ENCODE data around the gene NEDD9.

The NEDD9 gene

DNA sequence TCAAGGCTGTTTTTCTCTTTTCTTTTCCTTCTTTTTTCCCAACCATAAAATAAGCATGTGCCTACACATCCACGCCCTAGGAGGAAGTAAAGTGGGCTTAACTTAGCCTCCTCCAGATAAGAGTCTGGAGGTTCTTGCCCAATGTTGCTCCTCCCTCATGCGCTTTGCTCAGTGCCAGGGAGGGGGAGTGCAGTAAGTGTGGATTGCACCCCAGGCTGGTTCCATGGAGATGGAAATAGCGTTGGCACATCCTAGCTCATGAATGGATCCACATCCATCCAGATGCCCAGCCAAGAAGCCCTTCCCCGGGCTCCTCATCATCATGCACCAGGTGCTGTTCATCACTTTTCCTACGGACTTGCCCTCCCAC lies 58.2 kb downstream of the NEDD9 start:
- DNase-seq (ENCODE audit: low spot score), result no peak

DNA sequence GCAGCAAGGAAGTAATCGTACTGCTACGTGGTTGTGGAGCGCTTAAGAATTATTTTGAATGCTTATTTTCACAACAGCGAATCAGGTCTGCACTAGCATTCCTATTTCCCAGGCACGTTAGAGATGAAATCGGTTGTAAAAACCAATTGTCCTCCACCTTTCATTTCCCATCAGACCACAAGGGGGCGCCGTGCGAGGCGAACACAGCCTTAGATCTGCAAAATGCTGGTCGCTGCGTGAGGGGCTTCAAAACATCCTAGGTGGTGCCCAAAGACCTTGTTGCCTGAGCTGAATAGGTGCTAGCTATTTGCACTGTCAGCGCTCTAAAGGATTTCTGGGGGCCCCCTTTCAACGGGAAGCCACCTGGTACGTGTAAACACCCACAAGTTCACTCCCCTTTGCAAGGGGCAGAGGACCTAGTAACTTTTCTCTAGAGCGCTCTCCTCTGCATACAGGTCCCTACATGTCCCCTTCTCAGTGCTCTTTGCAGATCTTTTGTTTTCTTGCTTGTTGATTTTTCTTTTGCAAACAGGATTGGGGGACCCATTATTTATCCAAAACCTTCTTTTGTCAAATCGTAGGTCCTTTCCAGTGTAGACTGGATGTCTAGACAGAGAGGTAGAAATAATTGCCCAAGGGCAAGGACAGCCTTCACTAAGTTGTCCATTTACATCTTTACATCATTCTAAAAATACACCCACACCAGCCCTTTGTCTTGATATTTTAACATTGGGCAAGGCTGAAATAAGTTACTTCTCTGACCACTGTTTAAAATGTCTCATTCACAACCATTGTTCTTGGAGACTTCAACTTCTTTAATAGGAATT lies 59.8 kb downstream of the NEDD9 start:
- peak; percentile 27 for DNase-seq (ENCODE audit: low spot score)

DNA sequence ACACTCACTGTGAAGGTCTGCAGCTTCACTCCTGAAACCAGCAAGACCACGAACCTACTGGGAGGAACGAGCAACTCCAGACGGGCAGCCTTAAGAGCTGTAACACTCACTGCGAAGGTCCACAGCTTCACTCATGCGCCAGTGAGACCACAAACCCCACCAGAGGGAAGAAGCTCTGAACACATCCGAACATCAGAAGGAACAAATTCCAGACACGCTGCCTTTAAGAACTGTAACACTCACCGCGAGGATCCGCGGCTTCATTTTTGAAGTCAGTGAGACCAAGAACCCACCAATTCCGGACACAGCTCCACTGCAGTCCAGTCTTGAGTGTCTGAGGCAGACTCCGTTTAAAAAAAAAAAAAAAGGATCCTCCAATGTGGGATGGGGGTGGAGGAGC lies 60.5 kb downstream of the NEDD9 start:
- no peak for DNase-seq (ENCODE audit: low spot score)

DNA sequence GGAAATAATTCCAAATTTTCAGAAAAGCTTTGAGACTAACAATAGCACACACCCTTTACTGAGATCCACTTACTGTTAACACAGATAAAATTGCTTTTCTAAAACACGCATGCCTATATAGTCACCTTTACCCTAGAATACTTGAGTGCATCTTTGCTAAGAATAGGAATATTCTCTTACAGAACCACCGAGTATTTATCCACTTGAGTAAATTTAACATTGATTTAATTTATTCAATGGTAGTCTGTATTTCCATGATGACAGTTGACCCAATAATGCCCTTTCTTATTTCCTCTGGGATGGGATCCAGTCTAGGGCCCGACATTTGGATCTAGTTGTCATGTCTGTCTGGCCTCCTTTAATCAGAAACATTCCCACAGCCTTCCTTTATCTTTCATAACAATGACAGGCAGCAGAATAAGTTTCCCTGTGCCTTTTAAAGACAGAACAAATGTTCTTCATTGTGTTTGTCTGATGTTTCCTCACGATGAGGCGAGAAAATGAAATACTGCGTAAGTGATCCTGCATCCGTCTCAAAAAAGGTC lies 64.3 kb downstream of the NEDD9 start:
- no peak for DNase-seq (ENCODE audit: low spot score)

DNA sequence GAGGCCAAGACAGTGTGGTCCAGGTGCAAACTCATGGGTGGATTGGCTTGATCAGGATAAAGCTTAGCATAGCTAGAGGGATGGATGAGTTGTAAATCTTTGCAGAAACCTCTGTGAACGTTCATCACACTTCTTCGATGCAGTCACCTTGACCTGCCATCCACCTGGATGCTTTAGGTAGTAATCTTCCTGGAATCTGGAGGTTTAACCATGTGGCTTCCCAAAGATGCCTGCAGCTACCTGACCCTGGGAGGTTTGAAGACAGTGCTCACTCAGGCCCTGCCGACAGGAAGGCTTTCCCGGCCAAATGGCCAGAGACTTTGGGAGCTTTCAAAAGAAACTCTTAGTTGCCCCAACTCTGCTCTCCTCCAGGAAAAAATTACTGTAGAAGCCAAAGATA lies 65.5 kb downstream of the NEDD9 start:
- no peak for DNase-seq (ENCODE audit: low spot score)

DNA sequence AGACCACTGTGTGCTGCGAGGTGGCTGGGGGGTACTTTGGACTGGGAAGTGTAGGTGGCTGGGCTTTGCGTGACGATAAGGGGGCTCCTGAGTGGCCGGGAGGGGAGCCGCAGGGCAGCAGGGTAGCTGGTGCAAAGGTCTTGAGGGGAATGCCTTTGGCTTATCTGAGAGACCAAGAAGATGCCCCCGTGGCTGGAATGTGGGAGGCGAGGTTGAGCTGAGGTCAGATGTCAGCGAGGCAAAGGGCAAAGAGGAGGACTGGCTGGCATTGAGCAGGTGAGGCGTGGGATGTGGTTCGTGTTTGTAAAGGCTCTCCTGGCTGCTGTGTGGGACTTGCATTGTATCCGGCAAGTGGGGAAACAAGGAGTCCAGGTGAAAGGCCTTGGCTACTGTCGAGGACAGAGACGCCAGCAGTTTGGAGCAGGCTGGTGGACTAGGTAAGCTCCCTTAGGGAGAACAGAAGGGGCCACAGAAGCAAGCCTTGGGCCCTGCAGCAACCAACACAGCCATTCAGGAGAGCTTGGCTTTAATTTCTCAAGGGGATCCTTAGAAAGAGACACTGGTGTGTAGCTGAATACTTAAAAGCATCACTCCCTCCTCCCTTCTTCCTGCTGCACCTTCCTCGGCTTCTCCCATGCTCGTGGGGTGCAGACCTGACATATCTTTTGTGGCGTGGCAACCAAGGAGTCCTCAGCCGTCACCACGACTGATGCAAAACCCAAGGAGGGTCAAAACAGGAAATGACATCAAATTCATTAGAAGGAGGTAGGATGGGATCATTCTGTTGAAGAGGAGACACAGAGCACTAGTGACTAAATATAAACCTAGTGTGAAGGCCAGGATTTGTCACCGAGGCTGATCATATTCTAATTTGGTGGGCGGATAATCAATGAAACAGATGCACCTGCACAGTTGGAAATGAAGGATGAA lies 67.5 kb downstream of the NEDD9 start:
- DNase-seq (ENCODE audit: low spot score), result no peak

DNA sequence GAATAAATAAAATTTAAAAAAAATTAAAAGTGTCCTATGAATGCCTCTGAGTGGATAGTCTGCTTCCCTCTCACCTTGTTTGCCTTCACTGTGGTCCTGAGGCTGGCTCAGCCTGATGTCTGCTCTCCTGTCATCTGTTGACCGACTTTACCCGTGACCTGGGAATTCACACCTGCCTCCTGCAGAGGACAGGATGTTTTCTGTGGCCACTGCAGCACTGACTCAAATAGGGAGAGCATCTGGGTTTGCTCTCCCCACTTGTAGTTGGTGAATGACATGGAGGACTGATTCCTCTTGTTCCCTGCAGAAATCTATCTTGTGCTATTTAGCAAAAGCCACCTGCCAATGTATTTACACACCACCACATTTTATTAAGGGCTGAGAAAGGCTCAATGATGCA lies 68.5 kb downstream of the NEDD9 start:
- no peak for DNase-seq (ENCODE audit: low spot score)

DNA sequence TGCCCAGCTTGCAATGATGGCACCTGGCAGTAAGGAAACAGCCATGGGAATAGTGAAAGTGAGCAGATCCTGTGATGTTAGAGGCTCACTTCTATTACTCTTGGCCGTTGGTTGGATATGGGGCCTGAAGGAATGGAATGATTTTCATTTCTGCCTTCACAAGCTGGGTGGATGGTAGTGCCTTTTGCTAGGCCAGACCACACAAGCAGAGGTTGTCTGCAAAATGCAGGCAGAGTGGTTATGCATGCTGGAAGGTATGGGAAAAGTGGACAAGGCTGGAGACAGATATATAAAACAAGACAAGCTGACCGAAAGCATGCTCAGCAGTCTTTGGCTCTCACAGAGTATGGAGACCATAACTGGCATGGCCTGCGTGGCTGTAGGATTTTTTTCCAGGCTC lies 70.2 kb downstream of the NEDD9 start:
- DNase-seq (ENCODE audit: low spot score), result no peak

DNA sequence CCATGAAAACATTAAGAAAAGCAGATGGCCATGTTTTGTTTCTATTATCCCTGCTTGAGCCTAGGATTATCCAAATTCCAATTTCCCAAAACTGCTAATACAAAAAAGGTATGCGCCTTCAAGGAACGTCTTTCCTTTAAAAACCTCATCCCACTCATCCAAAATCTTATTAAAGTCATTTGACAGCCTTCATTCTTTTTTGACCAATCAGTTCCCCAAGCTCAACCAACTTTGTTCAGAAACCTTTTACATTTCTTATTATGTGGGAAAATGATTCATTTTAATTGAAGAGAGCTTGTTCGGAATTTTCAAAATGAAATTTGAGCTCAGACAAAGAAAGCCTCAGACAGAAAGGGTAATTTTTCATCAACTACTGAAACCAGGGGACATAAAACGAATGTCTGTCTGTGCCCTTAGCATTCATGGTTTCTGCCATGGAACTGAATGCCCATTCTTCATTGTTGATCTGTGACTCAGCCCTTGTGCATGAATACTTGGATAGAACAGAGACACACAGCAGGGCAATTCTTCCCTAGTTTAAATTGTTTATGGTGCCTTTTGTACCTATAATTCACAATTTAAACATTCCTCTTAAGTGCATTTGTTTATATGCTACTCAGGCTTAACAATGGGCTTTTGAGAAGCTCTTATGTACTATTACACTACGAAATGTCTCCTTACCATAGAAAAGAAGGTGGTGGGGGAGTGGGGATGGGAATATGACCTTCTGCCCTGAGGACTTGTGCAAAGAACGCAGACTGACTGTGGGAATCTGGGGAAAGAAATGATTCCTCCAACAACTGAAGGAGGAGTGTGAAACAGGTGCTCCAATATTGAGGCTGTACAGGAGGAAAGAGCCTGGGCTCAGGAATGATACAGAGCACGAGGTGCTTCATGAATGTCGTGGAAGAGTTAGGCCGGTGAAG lies 71.2 kb downstream of the NEDD9 start:
- peak; percentile 32 for DNase-seq (ENCODE audit: low spot score)

DNA sequence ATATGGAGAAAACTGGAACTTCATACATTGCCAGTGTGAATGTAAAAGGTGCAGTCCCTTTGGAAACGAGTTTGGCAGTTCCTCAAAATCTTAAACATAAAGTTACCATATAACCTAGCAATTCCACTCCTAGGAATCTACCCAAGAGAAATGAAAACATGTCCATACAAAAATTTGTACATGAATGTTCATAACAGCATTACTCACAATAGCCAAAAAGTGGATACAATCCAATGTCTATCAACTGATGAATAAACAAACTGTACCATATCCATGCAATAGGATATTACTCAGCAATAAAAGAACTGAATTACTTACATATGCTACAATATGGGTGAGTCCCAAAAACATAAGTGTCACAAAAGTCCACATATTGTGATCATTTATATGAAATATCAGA lies 72.3 kb downstream of the NEDD9 start:
- DNase-seq (ENCODE audit: low spot score), result no peak

DNA sequence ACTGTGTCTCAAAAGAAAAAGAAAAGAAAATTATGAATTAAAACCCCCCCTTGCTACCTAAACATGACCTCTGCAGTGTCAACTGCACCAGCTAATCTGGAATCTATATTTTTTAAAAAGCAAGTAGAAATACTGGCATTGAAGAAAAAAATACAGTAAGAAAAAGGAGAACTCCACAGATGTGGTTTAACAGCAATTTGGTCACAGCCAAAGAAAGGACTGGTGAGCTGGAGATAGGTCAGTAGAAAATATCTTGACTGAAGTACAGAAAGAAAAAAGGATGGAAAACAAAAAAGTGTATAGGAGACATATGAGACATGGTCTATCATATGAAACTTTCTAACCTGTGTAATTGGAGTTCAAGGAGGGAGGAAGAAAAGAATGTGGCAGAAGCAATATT lies 76.9 kb downstream of the NEDD9 start:
- no peak for DNase-seq (ENCODE audit: low spot score)

DNA sequence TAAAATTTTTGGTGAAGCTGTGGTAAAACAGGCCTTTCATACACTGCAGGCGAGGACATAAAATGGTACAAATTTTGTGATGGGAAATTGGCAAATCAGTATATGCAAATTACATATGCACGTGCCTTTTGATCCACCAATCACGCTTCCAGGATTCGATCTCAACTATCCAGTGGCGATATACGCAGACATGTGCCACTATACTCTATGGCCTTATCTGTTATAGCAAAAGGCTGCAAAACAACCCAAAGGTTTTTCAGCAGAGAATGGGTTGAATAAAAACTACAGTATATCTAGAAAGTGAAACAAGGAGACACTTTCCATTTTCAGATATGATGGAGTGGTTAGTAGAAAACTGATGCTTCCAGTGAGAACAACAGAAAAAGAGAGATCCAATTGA lies 79.0 kb downstream of the NEDD9 start:
- no peak for DNase-seq (ENCODE audit: low spot score)

DNA sequence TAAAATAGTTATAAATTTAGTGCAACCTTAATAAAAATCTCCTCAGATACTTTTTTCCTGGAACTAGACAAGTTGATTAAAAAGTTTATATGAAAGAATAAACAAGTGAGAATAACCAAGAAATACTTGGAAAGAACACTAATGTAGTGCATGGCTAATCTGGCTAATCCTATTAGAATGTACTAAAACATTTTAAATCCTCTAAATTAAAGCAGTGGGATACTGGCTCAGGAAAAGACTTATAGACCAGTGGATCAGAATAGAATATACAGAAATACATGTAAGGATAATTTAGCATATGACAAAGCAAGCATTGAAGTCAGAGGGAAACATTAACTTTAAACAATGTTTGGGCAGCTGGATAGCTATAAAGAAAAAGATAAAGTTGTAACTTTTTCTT lies 79.9 kb downstream of the NEDD9 start:
- DNase-seq (ENCODE audit: low spot score), result no peak

DNA sequence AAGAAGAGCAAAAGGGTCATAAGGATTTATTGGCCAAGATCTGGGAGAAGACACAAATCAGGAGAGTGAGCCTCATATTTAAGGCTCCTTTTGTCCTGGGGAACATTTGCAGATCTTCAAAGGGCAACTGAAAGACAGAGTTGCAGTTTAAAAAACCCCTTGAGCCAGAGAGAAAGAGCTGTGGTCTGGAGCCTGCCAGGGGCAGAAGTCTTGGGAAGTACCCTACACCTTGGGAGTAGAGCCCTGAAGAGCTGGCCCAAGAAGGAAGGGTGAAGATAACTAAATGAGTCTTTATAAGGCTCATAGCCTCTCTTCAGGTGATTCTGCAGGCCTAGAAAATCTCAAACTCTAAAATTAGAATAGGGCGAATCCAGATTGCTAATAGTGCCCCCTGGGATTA lies 81.0 kb downstream of the NEDD9 start:
- DNase-seq (ENCODE audit: low spot score), result no peak

DNA sequence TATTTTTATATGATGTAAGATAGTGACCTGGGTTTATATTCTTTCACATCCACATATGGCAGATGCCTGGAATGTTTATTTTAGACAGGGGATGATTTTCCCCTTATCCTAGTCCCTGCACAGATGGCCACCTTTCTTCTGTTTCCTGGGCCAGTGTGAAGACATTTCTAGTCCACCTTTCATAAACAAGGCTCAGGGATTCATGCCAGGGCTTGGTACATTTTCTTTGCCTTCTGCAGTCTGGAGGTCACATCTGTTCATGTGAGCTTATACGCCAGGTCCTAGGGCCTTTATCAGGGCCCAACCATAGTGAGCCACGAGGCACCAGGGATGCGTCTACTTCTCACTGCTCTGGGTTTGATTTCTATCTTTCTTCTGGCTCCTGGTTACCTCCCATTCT lies 82.9 kb downstream of the NEDD9 start:
- no peak for DNase-seq (ENCODE audit: low spot score)

DNA sequence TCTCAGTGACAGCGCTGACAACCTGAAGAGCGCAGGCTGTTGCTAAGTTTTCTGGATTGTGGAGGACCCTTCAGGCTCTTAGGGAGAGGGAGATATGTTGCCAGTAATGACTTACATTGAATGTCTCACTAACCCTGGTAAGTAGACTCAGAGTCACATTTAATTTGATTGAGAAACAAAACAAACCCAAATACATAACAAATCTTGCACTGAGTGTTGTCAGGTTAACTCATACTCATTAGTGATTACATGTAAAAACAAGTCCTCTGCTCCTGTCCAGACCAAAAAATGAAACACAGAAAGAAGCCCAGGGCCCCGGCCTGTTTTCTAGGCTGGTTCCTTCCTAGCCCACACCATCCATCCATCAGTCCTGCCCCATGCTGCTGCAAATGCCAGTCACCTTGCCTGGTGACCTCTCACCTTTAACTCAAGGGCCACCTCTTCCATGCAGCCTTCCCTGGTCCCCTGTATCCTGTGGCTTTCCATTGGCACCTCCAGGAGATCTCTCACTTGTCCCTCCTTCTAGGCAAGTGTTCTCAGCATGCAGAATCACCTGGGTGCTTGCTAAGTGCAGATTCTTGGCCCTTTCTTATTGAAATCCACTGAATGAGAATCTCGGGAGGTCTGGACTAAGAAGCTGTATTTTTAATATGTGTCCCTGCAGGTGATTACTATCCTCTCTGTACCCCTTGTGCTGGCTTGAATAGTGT lies 86.2 kb downstream of the NEDD9 start:
- DNase-seq (ENCODE audit: low spot score), result no peak

DNA sequence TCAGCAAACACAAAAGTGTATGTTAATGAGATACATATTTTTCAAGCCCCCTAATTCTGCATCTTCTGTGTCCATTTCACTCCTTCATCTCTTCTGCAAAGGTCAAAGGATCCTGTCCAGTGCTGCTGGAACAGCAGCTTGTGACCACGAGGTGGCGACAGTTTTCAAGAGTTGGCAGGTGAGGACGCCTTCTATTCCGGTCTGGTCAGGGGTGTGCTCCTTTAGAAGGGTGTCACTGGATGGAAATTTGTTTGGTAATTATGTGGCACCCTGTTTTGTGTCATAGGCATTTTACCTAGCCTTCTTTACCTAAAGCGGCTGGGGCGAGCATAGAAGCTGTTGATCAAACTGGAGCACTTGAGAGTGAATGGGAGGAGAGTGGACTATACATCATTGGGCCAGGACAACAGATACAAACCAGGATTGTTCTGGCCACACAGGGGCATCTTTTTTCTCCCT lies 88.0 kb downstream of the NEDD9 start:
- peak; percentile 70 for DNase-seq (ENCODE audit: low spot score)

DNA sequence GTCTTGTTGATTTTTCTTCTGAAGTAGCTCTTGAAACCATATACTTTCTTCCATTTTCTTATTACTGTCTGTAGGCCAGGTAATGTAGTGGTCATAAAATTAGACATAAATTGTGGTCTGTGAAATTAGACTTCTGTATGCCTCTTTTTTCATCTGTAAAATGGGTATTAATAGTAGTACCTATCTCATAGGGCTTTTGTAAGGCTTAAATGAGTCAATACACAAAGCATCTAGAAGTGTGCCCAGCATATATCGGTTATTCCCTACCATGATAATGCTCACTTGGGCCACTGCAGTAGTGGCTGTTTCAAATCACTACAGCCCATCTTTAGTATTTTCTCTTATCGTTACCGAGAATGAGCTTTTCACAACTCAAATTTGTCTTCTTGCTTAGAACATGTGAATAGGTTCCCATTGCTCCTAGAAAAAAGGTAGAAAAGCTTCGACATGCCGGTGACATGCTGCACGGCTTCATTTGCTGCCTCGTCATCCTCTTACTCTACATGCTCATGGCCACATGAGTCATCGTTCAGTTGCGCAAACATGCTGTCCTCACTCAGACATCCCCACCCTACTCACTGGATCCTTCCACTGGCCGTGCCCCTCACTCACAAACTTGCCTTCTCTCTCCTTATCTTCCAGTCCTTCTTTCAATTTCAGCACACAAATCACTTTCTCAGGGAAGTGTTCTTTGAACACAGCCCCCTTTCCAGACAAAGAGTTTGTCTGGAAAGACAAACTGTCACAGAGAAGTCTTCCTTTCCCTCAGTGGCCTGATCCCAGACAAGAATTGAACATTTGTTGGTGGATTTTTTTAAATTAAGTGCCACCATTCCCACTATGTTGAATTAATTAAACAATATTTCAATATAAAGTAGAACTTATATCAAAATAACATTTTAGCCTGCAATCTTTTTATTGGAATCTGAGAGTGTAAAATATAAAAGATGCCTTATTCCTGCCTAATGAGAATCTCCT lies 88.8 kb downstream of the NEDD9 start:
- DNase-seq (ENCODE audit: low spot score), result peak; percentile 59

DNA sequence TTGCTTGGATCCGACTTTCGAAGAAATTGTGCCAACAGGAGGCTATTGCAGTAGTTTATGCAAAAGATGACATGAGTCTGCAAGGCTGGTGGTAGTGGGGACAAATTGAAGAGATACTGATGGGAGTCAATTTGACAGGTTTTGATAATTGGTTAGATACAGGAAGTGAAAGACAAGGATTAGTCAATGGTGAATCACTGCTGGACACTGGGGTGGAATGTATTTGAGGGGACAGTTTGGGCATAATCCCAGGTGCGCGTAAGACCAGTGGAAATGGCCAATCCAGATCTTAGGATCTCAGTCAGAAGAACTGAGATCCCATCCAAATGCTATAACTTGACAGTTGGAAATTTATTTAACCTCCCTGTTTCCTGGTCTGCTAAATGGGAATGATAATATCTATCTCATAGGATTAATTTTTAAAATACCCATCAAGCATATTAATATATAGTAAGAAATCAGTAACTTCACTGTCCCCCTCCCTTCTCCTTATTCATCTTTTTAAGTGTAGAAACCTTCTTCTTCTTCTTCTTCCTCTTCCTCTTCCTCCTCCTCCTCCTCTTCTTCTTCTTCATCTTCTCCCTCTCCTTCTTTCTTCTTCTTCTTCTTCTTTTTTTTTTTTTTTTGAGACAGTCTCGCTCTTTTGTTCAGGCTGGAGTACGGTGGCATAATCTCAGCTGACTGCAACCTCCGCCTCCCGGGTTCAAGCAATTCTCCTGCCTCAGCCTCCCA lies 90.0 kb downstream of the NEDD9 start:
- no peak for DNase-seq (ENCODE audit: low spot score)

All from hepatic stellate cell (primary cell).